MCF 10A (cell line): Measurements from ENCODE around the gene THRAP3. TPM values are rescaled to one million over a fixed set of nuclear protein-coding genes. Genes with fewer than 3 reads are reported as not detected.

ENCODE experiments used
- BruUV-seq: library from RNA; stranded (reverse); fragments of 400-500 nt; replicated peaks from 2 replicates; lab custom pipeline; 2021; lab: Mats Ljungman, UMichigan
- CTCF ChIA-PET: fragments of 300-600 bp; sonication (Branson Sonifier 250); formaldehyde crosslinking; extraction: SDS; loops from one replicate; lab custom pipeline; 2021; ENCODE audit warnings: antibody characterized with exemption, inconsistent platforms; lab: Yijun Ruan, JAX
- POLR2A ChIA-PET: fragments of 300-600, 350-650 bp; sonication (Branson Sonifier 250); formaldehyde crosslinking; extraction: SDS; loops from one replicate; lab custom pipeline; 2020; ENCODE audit warnings: antibody characterized with exemption, inconsistent platforms; lab: Yijun Ruan, JAX
- DNase-seq: peaks from one replicate; pipeline ENCODE4 v3.0.0-alpha.2; 2018; ENCODE audit not compliant: unreplicated experiment
- H3K27ac Mint-ChIP-seq: one replicate; pipeline ENCODE4 v1.8.0; 2022; ENCODE audit warnings: mild to moderate bottlenecking, low read depth, mixed read lengths; ENCODE audit not compliant: unreplicated experiment
- H3K27me3 Mint-ChIP-seq: one replicate; pipeline ENCODE4 v1.8.0; 2022; ENCODE audit warnings: mixed read lengths; ENCODE audit not compliant: insufficient read depth, unreplicated experiment
- H3K36me3 Mint-ChIP-seq: one replicate; pipeline ENCODE4 v1.8.0; 2022; ENCODE audit warnings: mild to moderate bottlenecking, moderate library complexity, mixed read lengths; ENCODE audit not compliant: insufficient read depth, unreplicated experiment
- H3K4me1 Mint-ChIP-seq: one replicate; pipeline ENCODE4 v1.8.0; 2022; ENCODE audit warnings: mixed read lengths; ENCODE audit not compliant: insufficient read depth, unreplicated experiment
- H3K4me3 Mint-ChIP-seq: one replicate; pipeline ENCODE4 v1.8.0; 2022; ENCODE audit warnings: mild to moderate bottlenecking, moderate library complexity, mixed read lengths; ENCODE audit not compliant: unreplicated experiment
- H3K9me3 Mint-ChIP-seq: one replicate; pipeline ENCODE4 v1.8.0; 2022; ENCODE audit warnings: mixed read lengths; ENCODE audit not compliant: unreplicated experiment
- intact Hi-C: fragments of 100-400 bp; cut with micrococcal nuclease; formaldehyde crosslinking; loops from 2 replicates; pipeline ENCODE4 v1.14.1; 2022
- total RNA-seq: library from RNA; stranded (reverse); gene quantifications from 2 replicates; pipeline ENCODE4 v1.2.3, GENCODE V29; 2022
- TF ChIP-seq, protein P1 (sequence below): fragments of 200-600 bp; IDR thresholded peaks from one replicate; pipeline ENCODE4 v1.8.0; 2022; ENCODE audit warnings: antibody characterized with exemption, mild to moderate bottlenecking; ENCODE audit not compliant: unreplicated experiment

THRAP3 gene
- total RNA-seq, 1 experiment from 2014 or later: 92.2 TPM

DNA sequence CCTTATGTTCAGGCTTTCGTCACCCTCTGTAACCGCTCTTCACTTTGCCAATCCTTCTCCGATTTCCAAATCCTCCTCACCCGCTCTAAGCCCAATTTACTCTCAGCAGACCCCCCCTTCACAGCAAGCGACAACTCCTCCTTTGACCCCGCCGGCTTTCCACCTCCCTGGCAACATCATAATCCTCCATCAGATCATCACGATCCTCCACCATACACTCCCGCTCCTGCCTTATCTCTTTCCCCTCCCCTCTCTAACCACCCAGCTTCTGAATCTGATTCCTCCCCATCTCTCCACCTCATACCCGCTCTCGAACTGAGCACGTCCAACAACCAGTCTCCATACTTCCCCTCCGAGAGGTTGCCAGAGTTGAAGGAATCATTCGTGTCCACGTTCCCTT lies 106.7 kb downstream of the THRAP3 start:
- POLR2A ChIA-PET: no interaction called here
- Mint-ChIP-seq H3K9me3 (no peaks in the 10 kb centered on the region), H3K36me3 (peaks cover 15% of the 10 kb centered on the region), H3K27me3 (no peaks in the 10 kb centered on the region), H3K27ac (no peak overlapping the region), H3K4me3 (no peak overlapping the region), H3K4me1 (peaks cover 24% of the 10 kb centered on the region)
- TF ChIP-seq, protein P1, sequence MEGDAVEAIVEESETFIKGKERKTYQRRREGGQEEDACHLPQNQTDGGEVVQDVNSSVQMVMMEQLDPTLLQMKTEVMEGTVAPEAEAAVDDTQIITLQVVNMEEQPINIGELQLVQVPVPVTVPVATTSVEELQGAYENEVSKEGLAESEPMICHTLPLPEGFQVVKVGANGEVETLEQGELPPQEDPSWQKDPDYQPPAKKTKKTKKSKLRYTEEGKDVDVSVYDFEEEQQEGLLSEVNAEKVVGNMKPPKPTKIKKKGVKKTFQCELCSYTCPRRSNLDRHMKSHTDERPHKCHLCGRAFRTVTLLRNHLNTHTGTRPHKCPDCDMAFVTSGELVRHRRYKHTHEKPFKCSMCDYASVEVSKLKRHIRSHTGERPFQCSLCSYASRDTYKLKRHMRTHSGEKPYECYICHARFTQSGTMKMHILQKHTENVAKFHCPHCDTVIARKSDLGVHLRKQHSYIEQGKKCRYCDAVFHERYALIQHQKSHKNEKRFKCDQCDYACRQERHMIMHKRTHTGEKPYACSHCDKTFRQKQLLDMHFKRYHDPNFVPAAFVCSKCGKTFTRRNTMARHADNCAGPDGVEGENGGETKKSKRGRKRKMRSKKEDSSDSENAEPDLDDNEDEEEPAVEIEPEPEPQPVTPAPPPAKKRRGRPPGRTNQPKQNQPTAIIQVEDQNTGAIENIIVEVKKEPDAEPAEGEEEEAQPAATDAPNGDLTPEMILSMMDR: no peak
- no peak for DNase-seq
- CTCF ChIA-PET: interaction anchor here (0.9 to 1.6 kb wide), 2 partner anchors 11 to 21 kb away, joined by 3 to 5 read pairs; no protein-coding TSS in a partner anchor
- intact Hi-C loops: no loop called here
- BruUV-seq: no TSS peak

DNA sequence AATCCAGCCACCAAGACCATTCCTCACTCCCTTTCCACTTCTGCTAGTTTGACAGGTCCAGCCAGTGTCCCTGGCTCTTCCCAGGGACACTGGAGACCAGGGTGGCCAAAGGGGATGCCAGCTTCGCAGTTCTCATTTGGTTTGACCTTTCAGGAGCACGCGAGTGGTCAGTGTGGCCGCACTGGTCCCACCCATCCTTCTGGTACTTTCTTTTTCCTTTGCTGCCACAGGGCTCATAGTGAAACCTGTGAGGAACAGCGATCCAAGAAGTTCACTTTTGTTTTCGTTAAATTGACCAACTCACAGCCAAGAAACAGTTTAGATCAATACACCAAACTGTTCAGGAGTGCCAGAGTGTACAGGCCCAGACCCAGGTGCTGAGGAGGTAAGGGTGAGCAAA lies 113.6 kb downstream of the THRAP3 start:
- no peak overlapping the region for H3K27ac Mint-ChIP-seq
- CTCF ChIA-PET: no interaction called here
- DNase-seq: no peak
- POLR2A ChIA-PET: interaction anchor here (1.0 kb wide), 1 partner anchor 49 kb away, joined by 3 read pairs; no protein-coding TSS in a partner anchor
- H3K27me3 Mint-ChIP-seq: no peaks in the 10 kb centered on the region
- H3K4me3 Mint-ChIP-seq: no peak overlapping the region
- TF ChIP-seq, protein P1: no peak
- H3K9me3 Mint-ChIP-seq: no peaks in the 10 kb centered on the region
- BruUV-seq: no TSS peak
- intact Hi-C loops: no loop called here
- no peaks in the 10 kb centered on the region for H3K36me3 Mint-ChIP-seq
- peaks cover 3% of the 10 kb centered on the region for H3K4me1 Mint-ChIP-seq

DNA sequence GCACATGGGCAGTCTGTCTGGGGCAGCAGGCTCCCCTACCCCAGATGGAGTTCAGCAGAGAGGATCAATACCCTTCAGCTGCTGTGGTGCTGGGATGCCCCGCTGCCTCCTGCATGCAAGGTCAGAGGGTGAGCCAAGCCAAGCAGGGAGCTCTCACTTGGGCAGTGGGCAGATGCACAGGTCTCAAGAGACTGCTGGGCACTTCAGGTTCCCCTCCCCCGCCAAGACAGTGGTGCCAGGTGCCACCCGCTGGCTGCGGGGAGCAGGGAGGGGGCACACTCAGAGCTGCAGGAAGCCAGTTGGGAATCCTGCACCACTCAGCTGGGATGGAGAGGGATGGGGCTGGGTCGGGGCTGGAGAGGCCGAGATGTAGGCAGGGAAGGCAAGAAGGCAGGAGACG lies 115.0 kb downstream of the THRAP3 start:
- TF ChIP-seq, protein P1: no peak
- ChIA-PET CTCF (interaction anchor here (0.6 to 1.1 kb wide), 3 partner anchors 14 to 112 kb away, joined by 3 to 4 read pairs (median 3); no protein-coding TSS in a partner anchor), POLR2A (no interaction called here)
- H3K27me3 Mint-ChIP-seq: no peaks in the 10 kb centered on the region
- H3K27ac Mint-ChIP-seq: no peak overlapping the region
- intact Hi-C loops: no loop called here
- H3K9me3 Mint-ChIP-seq: no peaks in the 10 kb centered on the region
- DNase-seq: no peak
- peaks cover 8% of the 10 kb centered on the region for H3K4me1 Mint-ChIP-seq
- no peak overlapping the region for H3K4me3 Mint-ChIP-seq
- BruUV-seq: no TSS peak
- no peaks in the 10 kb centered on the region for H3K36me3 Mint-ChIP-seq

DNA sequence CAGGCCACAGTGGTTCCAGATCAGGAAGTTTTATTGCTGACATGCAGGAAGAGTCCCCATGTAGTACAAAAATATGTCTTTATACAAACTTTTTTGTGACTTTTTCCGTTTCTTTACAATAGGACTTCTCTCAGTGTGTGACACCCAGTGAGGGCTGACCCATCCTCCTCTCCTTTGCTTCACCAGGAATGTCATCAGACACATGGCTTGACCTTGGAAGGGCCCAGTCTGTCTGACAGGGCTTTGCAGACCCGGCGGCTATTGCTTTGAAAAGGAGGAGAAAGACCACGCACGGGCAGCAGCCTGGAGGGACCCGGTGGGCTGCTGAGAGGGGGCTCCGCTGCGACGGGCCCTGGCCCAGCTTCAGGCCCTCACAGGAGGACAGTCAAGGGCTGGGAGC lies 115.4 kb downstream of the THRAP3 start:
- BruUV-seq: TSS peak; percentile 21
- Mint-ChIP-seq H3K27ac (no peak overlapping the region), H3K36me3 (peaks cover under 1% of the 10 kb centered on the region), H3K27me3 (no peaks in the 10 kb centered on the region), H3K4me1 (peaks cover 8% of the 10 kb centered on the region), H3K9me3 (no peaks in the 10 kb centered on the region), H3K4me3 (no peak overlapping the region)
- ChIA-PET CTCF (interaction anchor here (0.6 to 9.6 kb wide), 3 partner anchors 27 to 112 kb away, joined by 3 to 118 read pairs (median 4); no protein-coding TSS in a partner anchor), POLR2A (no interaction called here)
- no peak for DNase-seq
- intact Hi-C loops: no loop called here
- TF ChIP-seq, protein P1: no peak
